C4-2B (cell line): ENCODE results near the gene SIGLEC1.

Experiments used
- ZFX ChIP-seq: fragments of 450-650 bp; IDR thresholded peaks from 2 replicates; pipeline ENCODE4 v1.6.1; 2017
- TF ChIP-seq, protein P1 (sequence below): fragments of 450-650 bp; conservative IDR thresholded peaks from 2 replicates; pipeline ENCODE4 v1.5.1; 2017; ENCODE audit warnings: mild to moderate bottlenecking

GRCh38 chr20:3670511-3670910 lies 41.9 kb downstream of the SIGLEC1 start:
- TF ChIP-seq, protein P1, sequence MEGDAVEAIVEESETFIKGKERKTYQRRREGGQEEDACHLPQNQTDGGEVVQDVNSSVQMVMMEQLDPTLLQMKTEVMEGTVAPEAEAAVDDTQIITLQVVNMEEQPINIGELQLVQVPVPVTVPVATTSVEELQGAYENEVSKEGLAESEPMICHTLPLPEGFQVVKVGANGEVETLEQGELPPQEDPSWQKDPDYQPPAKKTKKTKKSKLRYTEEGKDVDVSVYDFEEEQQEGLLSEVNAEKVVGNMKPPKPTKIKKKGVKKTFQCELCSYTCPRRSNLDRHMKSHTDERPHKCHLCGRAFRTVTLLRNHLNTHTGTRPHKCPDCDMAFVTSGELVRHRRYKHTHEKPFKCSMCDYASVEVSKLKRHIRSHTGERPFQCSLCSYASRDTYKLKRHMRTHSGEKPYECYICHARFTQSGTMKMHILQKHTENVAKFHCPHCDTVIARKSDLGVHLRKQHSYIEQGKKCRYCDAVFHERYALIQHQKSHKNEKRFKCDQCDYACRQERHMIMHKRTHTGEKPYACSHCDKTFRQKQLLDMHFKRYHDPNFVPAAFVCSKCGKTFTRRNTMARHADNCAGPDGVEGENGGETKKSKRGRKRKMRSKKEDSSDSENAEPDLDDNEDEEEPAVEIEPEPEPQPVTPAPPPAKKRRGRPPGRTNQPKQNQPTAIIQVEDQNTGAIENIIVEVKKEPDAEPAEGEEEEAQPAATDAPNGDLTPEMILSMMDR = no peak
- TF ChIP-seq ZFX = no peak
